ENCODE data around the gene TLE3. TPM values are rescaled to one million over a fixed set of nuclear protein-coding genes. Genes with fewer than 3 reads are reported as not detected.

TLE3 gene
- total RNA-seq, 4 donors from 2014 or later, result 54.8 to 99.5 (median 57.6) TPM

GRCh38 chr15:70023769-70024491, 73.8 kb downstream of the TLE3 start:
- TF ChIP-seq, protein P1, sequence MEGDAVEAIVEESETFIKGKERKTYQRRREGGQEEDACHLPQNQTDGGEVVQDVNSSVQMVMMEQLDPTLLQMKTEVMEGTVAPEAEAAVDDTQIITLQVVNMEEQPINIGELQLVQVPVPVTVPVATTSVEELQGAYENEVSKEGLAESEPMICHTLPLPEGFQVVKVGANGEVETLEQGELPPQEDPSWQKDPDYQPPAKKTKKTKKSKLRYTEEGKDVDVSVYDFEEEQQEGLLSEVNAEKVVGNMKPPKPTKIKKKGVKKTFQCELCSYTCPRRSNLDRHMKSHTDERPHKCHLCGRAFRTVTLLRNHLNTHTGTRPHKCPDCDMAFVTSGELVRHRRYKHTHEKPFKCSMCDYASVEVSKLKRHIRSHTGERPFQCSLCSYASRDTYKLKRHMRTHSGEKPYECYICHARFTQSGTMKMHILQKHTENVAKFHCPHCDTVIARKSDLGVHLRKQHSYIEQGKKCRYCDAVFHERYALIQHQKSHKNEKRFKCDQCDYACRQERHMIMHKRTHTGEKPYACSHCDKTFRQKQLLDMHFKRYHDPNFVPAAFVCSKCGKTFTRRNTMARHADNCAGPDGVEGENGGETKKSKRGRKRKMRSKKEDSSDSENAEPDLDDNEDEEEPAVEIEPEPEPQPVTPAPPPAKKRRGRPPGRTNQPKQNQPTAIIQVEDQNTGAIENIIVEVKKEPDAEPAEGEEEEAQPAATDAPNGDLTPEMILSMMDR (IDR thresholded peaks at IDR 0.05; ENCODE audit: low read depth), result no peak

DNA sequence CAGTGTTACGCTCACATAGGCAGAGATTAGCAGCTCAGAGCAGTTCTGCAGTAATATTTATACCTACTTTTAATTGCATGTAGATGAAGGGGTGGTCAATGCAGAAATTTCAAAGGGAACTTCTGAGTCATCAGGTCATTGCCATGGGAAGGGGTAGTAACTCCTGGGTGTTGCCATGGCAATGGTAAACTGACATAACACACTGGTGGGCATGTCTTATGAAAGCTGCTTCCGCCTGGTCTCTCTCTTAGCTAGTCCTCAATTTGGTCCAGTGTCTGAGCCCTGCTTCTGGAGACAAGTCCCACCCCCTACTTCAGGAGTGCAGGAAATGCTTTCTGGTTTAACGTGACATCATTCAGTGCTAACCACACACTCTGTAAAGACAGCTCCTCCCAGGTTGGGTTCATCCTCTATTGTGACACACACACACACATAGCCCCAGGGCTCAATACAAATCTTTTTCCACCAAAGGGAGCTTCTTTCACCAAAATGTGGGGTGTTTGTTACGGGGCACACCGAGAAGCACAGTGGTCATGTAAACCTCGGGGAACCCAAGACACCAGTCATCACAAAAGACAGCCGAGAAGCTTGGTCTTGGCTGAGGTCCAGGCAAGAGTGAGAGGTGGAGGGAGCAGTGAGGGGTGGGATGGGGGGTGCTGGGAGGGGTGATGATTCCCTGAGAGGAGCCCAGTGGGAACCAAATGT, 74.5 kb downstream of the TLE3 start:
- TF ChIP-seq, protein P1 (IDR thresholded peaks at IDR 0.05; ENCODE audit: low read depth), result no peak

GRCh38 chr15:70020229-70020628, 77.5 kb downstream of the TLE3 start:
- TF ChIP-seq, protein P1 (IDR thresholded peaks at IDR 0.05; ENCODE audit: low read depth), result no peak

DNA sequence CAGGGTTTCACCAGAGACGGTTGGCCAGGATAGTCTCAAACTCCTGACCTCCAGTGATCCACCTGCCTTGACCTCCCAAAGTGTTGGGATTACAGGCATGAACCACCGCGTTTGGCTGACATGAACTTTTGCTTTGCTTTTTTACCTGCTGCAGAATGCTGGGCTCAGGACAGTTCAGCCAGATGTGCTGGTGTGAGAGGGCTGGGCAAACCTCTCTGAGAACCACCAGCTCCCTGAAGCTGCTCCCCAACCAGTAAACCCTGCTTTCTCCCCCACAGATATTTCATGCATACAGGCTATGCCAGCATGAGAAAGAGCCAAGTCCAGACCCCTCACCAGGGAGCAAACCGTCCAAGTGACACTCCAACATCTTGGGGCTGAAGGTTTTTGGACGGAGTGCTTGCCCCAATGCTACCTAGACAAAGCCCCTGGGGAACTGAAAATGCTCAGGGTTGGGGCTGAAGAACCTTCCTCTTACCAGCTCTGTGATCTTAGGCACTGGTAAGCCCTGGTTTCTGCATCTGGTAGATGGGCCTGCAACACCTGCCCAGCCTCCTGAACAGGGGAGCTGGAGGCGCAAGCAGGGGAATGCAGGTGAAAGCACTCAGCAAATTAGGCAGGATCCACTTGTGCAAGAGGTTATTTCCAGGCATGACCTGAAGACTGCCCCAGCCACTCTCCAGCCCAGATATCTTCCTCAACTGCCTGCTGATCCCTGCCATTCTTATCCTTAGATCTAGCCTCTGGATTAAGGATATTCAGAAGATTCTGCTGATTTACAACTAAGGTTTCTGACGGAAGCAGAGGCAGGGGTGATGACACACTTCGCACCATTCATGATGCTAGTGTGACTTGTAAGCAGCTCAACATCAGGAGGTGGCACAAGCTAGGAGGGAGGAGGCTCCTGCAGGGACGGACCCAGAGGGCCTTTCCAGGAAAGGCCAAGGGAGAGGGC, 78.8 kb downstream of the TLE3 start:
- TF ChIP-seq, protein P1 (IDR thresholded peaks at IDR 0.05; ENCODE audit: low read depth), result no peak

DNA sequence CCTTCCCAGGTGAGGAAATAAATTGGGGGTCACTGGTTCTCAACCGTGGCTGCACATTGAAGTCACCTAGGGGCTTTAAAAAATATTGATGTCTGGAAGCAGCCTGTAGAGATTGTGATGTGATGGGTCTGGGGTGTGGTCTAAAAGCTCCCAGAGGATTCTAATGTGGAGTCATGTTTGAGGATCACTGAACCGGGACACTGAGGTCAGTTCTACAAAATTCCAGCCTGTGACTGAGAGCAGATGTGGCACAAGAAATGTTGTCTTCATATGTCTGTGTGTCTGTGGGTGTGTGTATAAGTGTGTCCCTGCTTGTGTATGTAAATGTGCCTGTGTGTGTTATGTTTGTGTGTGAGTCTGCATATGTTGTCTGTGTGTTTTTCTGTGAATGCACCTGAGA, 79.9 kb downstream of the TLE3 start:
- TF ChIP-seq, protein P1 (IDR thresholded peaks at IDR 0.05; ENCODE audit: low read depth), result no peak

DNA sequence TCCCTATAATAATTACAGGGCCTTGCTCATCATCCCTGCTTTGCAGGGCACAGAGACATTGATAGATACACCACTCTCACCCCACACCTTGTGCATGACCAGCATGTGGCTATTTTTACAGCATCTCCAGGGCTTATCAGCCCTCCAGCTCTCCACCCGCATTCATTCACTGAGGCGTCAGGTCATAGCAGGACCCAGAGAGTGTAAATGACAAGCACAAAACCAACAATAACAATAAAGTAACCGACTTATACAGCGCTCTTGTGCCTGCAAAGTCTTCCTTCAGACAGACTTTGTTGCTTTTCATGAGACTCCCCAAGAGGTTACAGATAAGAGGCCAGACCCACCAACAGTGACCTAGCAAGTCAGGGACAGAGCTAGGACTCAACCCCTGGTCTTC, 80.7 kb downstream of the TLE3 start:
- TF ChIP-seq, protein P1 (IDR thresholded peaks at IDR 0.05; ENCODE audit: low read depth), result no peak

All from subcutaneous adipose tissue (tissue), 4 donors.